NCI-H510A (cell line): Measurements from ENCODE around the gene LRBA.

Experiments used
- DNase-seq: peaks from one replicate; lab custom pipeline; 2025; lab: John Stamatoyannopoulos, UW

LRBA gene

GRCh38 chr4:150265806-150266205, 749.3 kb downstream of the LRBA start:
- DNase-seq: no peak

DNA sequence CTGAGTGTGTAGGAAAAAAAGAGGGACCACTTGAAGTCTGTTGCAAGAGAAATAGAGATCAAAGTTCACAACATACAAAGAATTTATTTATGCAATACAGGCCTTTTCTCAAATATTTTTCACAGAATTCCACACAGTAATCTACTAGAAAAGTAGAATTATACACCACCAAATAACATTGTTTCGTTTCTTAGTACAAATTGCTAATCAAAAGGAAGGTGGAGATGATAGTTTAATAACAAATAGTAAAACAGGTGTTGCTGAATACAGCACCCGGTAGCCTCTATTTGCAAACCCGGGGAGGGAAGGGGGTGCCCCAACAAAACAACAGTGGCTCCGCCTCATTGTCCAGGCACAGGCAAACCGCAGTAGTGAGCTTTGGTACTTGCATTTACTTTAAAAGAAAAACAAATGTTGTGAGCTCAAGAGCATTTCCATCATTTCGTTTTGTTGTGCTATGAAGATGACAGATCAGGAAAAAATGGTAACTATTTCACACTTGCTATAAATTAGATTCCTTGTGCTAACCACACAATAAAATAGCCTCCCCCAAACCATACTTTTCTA, 750.4 kb downstream of the LRBA start:
- no peak for DNase-seq

DNA sequence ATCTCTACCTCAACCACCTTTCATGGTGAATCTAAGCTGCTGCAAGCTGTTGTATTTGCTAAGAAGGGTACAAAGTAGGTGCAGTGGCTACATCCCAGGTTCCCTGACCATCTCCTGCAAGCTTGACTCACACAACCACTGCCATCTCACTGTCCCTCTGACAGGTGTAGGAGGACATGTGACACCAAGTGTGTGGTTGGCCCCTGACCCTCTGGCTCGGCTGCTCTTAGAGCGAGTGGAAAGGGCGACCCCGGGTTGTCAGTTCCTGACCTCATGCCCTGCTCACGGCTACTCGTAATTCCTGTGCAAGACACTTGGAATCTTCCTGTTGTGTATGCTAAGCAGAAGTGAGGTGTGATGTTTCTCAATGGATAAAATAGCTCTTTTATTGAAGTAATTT, 752.5 kb downstream of the LRBA start:
- no peak for DNase-seq

- no peak for DNase-seq
Measured at GRCh38 chr4:150261571-150261970, 753.5 kb downstream of the LRBA start.

- DNase-seq: no peak
Measured at GRCh38 chr4:150259861-150260567, 755.1 kb downstream of the LRBA start.

DNA sequence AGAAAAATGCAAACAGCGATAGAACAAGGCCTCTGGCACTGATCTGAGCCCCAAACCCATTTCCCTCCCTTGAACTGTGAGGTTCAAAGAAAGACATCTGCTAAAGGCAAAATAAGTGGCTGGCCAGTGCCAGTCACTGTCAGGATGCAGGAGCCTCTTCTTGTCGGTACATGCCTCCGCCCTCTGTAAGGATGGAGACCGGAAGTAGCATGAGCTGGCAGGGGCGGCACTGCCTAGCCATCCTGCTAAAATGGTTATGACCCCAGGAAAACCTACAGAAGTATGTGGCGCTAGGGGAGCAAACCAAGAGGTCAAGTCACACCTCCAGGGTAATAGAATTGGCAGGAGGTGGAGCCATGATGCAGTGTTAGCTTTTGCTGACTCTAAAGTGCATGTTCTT, 756.5 kb downstream of the LRBA start:
- DNase-seq: no peak

DNA sequence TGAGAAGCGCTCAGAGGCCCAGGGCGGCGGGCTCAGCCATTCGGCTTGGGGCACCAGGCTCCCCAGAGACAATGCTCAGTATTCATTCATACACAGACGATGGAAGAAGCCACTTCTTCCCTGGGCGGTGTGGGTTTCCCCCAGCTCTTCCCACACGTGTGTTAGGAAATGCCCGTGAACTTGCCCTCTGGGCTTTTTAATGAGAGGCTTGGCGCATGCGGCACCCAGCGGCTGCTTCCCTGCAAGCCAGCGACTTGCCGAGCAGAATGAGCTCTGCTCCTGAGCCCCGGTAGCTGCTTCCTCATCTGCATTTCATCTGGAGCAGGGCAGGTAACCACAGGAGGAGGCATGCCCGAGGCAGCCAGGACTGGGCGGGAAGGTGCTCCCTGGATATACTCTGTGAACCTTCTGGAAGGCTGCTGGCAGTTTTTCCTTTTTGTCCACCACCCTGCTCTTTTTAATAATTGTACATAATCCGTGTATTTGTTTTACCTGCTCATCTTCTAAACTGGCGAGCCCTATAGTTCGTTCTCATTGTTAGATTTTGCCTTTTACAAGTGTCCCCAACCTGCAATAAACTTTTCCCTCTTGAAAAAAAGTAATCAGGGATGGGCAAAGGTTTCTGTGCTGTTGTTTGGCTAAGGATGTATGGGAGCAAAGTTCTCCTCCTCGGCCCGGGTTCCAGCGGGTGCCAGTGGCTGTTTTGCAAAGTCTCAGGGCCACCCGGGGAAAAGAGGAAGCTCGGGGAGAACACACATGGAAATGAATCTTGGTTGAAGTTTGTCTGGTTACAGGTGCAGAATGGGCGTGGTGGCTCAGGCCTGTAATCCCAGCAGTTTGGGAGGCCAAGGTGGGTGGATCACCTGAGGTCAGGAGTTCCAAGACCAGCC, 758.0 kb downstream of the LRBA start:
- no peak for DNase-seq

DNA sequence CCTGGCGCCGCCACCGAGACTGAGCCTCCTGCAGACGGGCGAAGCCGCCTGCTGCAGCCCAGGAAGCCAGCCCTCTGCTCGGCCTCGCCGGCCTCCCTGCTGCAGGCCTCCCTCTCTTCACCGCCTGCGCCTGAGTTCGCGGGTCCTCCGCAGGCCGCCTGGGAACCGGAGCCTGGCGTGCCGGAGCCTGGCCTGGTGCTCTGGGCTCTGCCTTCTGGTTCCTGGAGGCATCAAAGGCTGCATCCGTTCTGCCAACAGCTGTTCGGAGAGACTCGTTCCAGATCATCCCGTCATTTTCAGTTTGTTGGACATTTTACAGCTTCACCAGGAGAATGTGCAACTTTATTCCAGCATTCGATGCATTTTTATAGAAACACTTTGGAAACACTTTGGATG, 758.9 kb downstream of the LRBA start:
- DNase-seq: no peak

DNA sequence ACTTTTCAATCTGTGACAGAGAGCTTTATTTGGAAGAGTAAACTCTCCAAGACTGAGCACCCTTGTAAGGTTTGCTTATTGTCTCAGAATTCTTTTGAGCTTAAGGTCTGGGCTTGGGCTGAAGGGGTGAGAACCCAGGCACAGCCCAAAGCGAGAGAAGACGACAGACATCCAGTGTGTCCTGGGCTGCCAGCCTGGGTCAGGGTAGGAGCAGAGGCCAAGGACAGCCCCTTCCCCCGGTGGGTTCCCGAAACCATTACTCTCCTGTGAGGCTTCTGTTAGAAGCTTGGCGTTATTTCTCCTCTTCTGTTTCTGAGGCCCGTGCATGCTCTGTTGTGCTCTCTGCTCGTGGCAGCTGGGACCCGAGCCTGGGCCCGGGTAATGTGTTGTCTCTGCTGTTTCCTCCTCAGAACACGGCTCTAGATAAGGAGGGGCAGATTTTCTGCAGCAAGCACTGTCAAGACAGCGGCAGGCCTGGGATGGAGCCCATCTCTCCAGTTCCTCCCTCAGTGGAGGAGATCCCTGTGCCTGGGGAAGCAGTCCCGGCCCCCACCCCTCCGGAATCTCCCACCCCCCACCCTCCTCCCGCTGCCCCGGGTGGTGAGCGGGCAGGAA, 759.4 kb downstream of the LRBA start:
- no peak for DNase-seq

DNA sequence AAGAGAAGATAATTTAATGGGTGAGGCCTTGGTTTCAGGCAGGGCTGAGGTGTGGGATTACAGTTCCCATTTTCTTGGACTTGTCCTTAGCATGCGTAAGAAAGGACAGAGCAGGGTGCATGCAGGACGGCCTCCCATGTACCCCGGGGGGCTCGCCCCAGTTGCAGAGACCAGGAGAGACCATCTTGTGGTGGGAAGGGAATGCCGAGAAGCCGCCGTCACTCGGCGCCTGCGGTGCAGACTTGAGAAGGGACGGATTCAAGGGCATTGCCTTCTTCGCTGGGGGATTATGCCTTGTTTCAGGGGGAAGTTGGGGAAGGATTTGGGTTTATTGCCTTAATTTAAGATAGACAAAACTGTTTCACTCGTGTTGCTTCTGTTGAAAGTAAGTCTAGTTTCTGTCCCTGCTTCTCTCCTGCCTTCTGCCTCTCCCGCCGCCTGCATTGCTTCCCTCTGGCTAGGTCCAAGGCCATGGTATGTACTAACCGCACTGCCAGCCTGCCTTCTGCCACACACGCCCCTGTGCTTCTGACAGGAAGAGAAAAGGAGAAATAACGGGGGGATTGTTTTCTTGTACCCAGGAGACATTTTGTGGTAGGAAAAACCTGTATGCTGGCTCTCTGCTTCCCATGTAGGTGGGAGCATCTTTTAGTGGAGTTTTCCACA, 761.0 kb downstream of the LRBA start:
- no peak for DNase-seq

- DNase-seq: no peak
Measured at GRCh38 chr4:150253416-150253815, 761.7 kb downstream of the LRBA start.

DNA sequence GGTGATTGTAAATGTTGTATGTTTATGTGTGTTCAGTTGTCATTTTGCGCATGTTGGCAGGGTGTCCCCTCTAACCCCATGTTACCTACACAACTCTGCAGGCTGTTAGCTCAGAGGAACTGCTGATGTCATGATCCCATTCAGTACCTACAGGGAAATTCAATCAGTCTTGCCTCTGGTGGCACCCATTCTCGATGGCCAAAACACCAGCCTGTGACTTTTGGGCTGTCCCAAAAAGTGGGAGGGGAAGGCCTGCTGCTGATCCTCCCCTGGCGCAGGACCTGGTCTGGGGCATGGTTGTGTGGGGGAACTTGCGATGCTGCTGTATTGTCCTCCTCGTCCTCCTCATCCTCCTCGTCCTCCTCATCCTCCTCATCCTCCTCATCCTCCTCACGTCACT, 762.3 kb downstream of the LRBA start:
- no peak for DNase-seq

GRCh38 chr4:150252306-150252705, 762.8 kb downstream of the LRBA start:
- DNase-seq: no peak

GRCh38 chr4:150251752-150252190, 763.3 kb downstream of the LRBA start:
- DNase-seq: no peak

GRCh38 chr4:150250998-150251651, 764.0 kb downstream of the LRBA start:
- no peak for DNase-seq

GRCh38 chr4:150250293-150250997, 764.6 kb downstream of the LRBA start:
- no peak for DNase-seq

- no peak for DNase-seq
Measured at GRCh38 chr4:150248181-150248580, 766.9 kb downstream of the LRBA start.

DNA sequence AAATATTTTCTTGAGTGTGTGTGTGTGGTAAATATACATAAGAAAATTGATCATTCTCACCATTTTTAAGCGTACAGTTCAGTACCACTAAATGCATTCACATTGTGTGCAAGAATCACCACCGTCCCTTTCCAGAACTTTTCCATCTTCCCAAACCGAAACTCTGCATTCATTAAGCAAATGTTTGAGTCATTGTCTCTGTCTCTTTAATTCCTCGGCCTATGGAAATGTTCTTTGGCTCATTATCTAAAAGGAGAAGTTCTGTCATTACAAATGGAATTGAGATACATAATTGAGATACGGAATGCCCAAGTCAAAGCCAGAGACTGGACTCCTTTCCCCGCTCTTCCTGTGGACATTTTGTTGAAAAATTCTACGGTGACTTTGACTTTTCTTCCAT, 767.9 kb downstream of the LRBA start:
- no peak for DNase-seq

GRCh38 chr4:150244600-150244999, 770.5 kb downstream of the LRBA start:
- DNase-seq: peak; percentile 0

DNA sequence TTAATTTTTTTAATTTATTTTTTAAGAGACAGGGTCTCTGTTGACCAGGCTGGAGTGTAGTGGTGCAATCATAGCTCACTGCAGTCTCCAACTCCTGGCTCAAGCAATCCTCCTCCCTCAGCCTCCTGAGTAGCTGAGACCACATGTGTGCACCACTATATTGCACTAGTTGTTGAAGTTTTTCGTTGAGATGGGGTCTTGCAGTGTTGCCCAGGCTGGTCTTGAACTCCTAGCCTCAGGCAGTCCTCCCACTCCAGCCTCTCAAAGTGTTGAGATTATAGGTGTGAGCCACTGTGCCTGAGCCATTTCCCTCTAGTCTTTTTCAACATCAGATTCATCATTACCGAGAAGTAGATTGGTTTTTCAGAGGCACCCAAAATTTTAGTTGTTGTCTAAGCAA, 771.2 kb downstream of the LRBA start:
- no peak for DNase-seq
